Mesothelial cell of epicardium (in vitro differentiated cells): ENCODE data around the gene PDZK1. TPM values are rescaled to one million over a fixed set of nuclear protein-coding genes. Genes with fewer than 3 reads are reported as not detected.

Experiments used
- DNase-seq, 2 experiments: peaks; one replicate each; pipeline ENCODE4 v3.0.0; 2021; ENCODE audit warnings: low spot score in 2 of 2; ENCODE audit not compliant: unreplicated experiment in 2 of 2
- H3K27ac Mint-ChIP-seq: 2 replicates; pipeline ENCODE4 v1.8.0; 2021; ENCODE audit warnings: mixed read lengths
- H3K27me3 Mint-ChIP-seq: 2 replicates; pipeline ENCODE4 v1.8.0; 2021; ENCODE audit warnings: low read depth, mixed read lengths
- H3K36me3 Mint-ChIP-seq: 2 replicates; pipeline ENCODE4 v1.8.0; 2021; ENCODE audit warnings: mixed read lengths
- H3K4me1 Mint-ChIP-seq: 2 replicates; pipeline ENCODE4 v1.8.0; 2021; ENCODE audit warnings: mixed read lengths
- H3K4me3 Mint-ChIP-seq: 2 replicates; pipeline ENCODE4 v1.8.0; 2021; ENCODE audit warnings: mild to moderate bottlenecking, moderate library complexity, mixed read lengths
- H3K9me3 Mint-ChIP-seq: 2 replicates; pipeline ENCODE4 v1.8.0; 2021; ENCODE audit warnings: mixed read lengths
- CTCF ChIP-seq: fragments of 200-600 bp; sonication (generic); IDR thresholded peaks from one replicate; pipeline ENCODE4 v1.5.0; 2021; ENCODE audit warnings: antibody characterized with exemption; ENCODE audit not compliant: unreplicated experiment
- total RNA-seq: library from RNA; stranded (reverse); gene quantifications from 3 replicates; pipeline ENCODE4 v1.2.1, GENCODE V29; 2021

The PDZK1 gene
- total RNA-seq, 1 donor from 2014 or later = 0.51 TPM

- Mint-ChIP-seq H3K27me3 (no peaks in the 10 kb centered on the region), H3K36me3 (no peaks in the 10 kb centered on the region), H3K4me3 (no peak overlapping the region), H3K27ac (no peak overlapping the region), H3K9me3 (no peaks in the 10 kb centered on the region), H3K4me1 (peaks cover 1% of the 10 kb centered on the region)
- DNase-seq = no peak
- no peak for TF ChIP-seq CTCF
Measured at GRCh38 chr1:145695821-145696629, 11.1 kb downstream of the PDZK1 start.

DNA sequence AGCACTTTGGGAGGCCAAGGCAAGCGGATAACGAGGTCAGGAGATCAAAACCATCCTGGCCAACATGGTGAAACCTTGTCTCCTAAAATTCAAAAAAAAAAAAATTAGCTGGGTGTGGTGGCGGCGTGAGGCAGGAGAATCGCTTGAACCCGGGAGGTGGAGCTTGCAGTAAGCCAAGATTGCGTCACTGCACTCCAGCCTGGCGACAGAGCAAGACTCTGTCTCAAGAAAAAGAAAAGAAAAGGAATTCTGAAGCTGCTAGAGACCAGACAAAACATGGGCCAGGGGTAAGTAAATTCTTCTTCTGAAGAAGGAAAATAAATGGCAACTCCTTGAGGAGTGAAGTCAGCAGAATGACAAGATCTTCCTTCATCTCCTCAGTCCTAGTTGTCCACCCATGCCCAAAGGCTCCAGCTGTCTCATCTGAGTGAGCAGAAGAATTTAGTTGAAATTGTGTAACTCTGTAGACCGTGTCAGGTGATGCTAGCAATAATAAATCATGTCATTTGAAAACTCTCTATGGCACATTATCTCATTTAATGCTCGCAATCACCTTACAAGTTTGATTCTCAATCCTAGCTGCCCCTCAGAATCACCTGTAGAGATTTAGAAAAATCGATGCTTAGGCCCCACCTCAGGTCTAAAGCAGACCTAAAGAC lies 14.3 kb downstream of the PDZK1 start:
- no peaks in the 10 kb centered on the region for H3K27me3 Mint-ChIP-seq
- DNase-seq = no peak
- H3K4me3 Mint-ChIP-seq = no peak overlapping the region
- H3K36me3 Mint-ChIP-seq = peaks cover 2% of the 10 kb centered on the region
- peaks cover 11% of the 10 kb centered on the region for H3K4me1 Mint-ChIP-seq
- no peak for TF ChIP-seq CTCF
- peaks cover 6% of the 10 kb centered on the region for H3K9me3 Mint-ChIP-seq
- H3K27ac Mint-ChIP-seq = no peak overlapping the region

DNA sequence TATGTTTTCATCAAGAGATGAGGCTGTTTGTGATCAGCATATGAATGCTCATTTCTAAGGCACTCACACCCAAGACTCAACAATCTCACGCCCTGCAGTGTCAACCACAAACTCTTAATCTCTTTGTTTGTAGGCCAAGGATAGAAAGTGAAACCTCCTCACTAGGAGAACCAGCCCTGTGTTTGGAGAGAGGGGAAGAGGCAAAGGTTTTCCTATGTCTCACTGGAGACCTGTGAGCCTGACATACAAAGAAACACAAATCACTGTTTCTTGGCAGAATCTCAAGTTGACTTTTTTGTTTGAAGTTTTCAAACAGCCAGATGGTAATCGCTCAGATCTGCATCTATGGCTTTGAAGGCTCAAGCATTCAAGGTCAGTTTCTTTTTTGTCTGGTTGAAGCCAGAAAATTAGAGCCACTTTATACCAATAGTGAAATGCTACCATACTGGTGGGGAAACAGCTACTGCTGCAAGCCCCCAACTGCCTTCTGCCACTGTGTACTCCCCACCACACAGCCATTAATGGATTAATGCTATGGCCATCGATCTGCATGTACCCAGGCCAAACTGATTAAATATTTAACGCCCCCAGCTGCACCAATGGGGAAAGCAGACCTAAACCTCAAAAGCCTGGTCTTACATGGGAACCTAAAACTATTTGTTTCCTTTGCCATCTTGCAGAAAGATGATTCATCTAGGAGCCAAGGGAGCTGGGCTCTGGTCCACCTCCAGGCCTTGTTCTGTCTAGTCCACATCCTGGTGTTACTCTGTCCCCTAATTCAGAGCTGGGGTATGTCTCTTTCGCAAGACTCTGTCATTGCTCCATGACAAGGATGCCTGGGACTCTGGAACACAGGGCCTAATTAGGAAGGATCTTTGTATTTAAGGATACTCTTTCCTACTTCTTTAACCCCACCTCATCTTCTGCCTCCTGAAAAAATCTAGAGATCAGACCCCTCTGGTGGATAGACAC lies 16.3 kb downstream of the PDZK1 start:
- Mint-ChIP-seq H3K4me3 (no peak overlapping the region), H3K4me1 (peaks cover 11% of the 10 kb centered on the region), H3K27me3 (no peaks in the 10 kb centered on the region), H3K9me3 (peaks cover 6% of the 10 kb centered on the region), H3K27ac (peak overlapping the region; percentile 81), H3K36me3 (peaks cover 2% of the 10 kb centered on the region)
- no peak for DNase-seq
- no peak for TF ChIP-seq CTCF

GRCh38 chr1:145689922-145690321 lies 17.2 kb downstream of the PDZK1 start:
- peak overlapping the region; percentile 81 for H3K27ac Mint-ChIP-seq
- H3K9me3 Mint-ChIP-seq = peaks cover 6% of the 10 kb centered on the region
- no peak overlapping the region for H3K4me3 Mint-ChIP-seq
- H3K27me3 Mint-ChIP-seq = no peaks in the 10 kb centered on the region
- no peak for TF ChIP-seq CTCF
- H3K36me3 Mint-ChIP-seq = peaks cover 2% of the 10 kb centered on the region
- no peak for DNase-seq
- peaks cover 11% of the 10 kb centered on the region for H3K4me1 Mint-ChIP-seq

DNA sequence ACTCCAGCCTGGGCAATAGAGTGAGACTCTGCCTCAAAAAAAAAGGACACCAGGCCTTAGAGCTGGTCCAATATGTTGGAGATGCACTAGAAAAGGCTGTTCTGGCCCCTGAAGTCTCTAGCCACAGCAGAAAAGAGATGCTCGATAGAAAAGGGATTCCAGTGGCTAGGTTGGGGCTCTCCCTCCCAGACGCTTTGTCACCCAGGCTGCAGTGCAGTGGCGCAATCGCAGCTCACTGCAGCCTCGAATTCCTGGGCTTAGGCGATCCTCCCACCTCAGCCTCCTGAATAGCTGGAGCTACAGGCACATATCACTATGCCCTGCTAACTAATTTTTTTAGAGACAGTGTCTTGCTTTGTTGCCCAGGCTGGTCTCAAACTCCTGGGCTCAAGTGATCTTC lies 18.2 kb downstream of the PDZK1 start:
- H3K36me3 Mint-ChIP-seq = peaks cover 2% of the 10 kb centered on the region
- H3K9me3 Mint-ChIP-seq = peaks cover 6% of the 10 kb centered on the region
- H3K4me1 Mint-ChIP-seq = peaks cover 11% of the 10 kb centered on the region
- H3K27ac Mint-ChIP-seq = no peak overlapping the region
- no peak overlapping the region for H3K4me3 Mint-ChIP-seq
- no peak for DNase-seq
- no peaks in the 10 kb centered on the region for H3K27me3 Mint-ChIP-seq
- TF ChIP-seq CTCF = no peak
